Measurements from ENCODE around the gene PRRT1B. TPM values are rescaled to one million over a fixed set of nuclear protein-coding genes. Genes with fewer than 3 reads are reported as not detected.

The PRRT1B gene
- total and polyA plus RNA-seq, 2 of the 4 experiments (the other 2 are of a cell fraction), result not detected

GRCh38 chr9:131520503-131520902 lies 24.8 kb upstream of the PRRT1B start:
- H3K14ac ChIP-seq (replicated peaks; ENCODE audit: low read depth, low read length), result no peak overlapping the region
- dilution Hi-C loops (cut with HindIII; ENCODE audit: low sequenced_read_pairs, unreplicated experiment) (no loop called here), in situ Hi-C loops (cut with MboI; ENCODE audit: low sequenced_read_pairs) (no loop called here), intact Hi-C loops (cut with micrococcal nuclease) (no loop called here)
- BruUV-seq (replicated peaks), result no TSS peak
- no peaks in the 10 kb centered on the region for H3K4me1 ChIP-seq (ENCODE audit: control insufficient read depth, insufficient read depth, low read length)
- H3K9me3 ChIP-seq (ENCODE audit: control insufficient read depth, insufficient read depth, low read length), result no peaks in the 10 kb centered on the region
- no peak overlapping the region for H4K8ac ChIP-seq (ENCODE audit: low read depth in 2 of 2, low read length in 2 of 2)
- ChIA-PET CTCF (no interaction called here), POLR2A (ENCODE audit: unreplicated experiment) (no interaction called here)
- no peak overlapping the region for H2BK120ac ChIP-seq (ENCODE audit: low read depth, low read length)
- no peak overlapping the region for H2BK5ac ChIP-seq (ENCODE audit: low read depth, low read length, poor library complexity, severe bottlenecking)
- H2AFZ ChIP-seq (replicated peaks; ENCODE audit: low read length, poor library complexity), result no peak overlapping the region
- ATAC-seq (ENCODE audit: low read depth) (no peak), DNase-seq (no peak)
- WGBS, 2 experiments (ENCODE audit: extremely low coverage in 2 of 2, insufficient read length in 1 of 2), result 100% methylated on average over 1 of the region's 16 CpGs; no CpG with 5 or more reads in 1 of the 2 experiments
- no peak overlapping the region for H3K9ac ChIP-seq (ENCODE audit: low read depth, low read length)
- TF ChIP-seq RCOR1 (IDR thresholded peaks at IDR 0.05; ENCODE audit: insufficient replicate concordance, low read length), result no peak
- TF ChIP-seq, protein P1, sequence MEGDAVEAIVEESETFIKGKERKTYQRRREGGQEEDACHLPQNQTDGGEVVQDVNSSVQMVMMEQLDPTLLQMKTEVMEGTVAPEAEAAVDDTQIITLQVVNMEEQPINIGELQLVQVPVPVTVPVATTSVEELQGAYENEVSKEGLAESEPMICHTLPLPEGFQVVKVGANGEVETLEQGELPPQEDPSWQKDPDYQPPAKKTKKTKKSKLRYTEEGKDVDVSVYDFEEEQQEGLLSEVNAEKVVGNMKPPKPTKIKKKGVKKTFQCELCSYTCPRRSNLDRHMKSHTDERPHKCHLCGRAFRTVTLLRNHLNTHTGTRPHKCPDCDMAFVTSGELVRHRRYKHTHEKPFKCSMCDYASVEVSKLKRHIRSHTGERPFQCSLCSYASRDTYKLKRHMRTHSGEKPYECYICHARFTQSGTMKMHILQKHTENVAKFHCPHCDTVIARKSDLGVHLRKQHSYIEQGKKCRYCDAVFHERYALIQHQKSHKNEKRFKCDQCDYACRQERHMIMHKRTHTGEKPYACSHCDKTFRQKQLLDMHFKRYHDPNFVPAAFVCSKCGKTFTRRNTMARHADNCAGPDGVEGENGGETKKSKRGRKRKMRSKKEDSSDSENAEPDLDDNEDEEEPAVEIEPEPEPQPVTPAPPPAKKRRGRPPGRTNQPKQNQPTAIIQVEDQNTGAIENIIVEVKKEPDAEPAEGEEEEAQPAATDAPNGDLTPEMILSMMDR (conservative IDR thresholded peaks at IDR 0.05; ENCODE audit: low read depth, low read length), result no peak
- no peak for TF ChIP-seq RFX5 (IDR thresholded peaks at IDR 0.05; ENCODE audit: low read depth, low read length)
- no peak for TF ChIP-seq USF2 (IDR thresholded peaks at IDR 0.05; ENCODE audit: low read depth, low read length)
- no peak for TF ChIP-seq RAD21 (IDR thresholded peaks at IDR 0.05; ENCODE audit: low read length)
- TF ChIP-seq MAFK (IDR thresholded peaks at IDR 0.05; ENCODE audit: low read depth, low read length), result no peak
- H4K91ac ChIP-seq (ENCODE audit: insufficient read depth, low read depth, low read length), result no peak overlapping the region
- no peaks in the 10 kb centered on the region for H3K9me1 ChIP-seq (ENCODE audit: insufficient read depth, low read length)
- no peak overlapping the region for H3K4me2 ChIP-seq (ENCODE audit: low read depth, low read length)
- H3K18ac ChIP-seq (ENCODE audit: low read depth, low read length), result no peak overlapping the region
- no peak overlapping the region for H3K56ac ChIP-seq (ENCODE audit: extremely low read depth, insufficient read depth, low read length)
- no peak overlapping the region for H3K4me3 ChIP-seq (ENCODE audit: insufficient read depth, low read depth, low read length)
- no peaks in the 10 kb centered on the region for H3K27me3 ChIP-seq (ENCODE audit: control insufficient read depth, insufficient read depth, low read length)
- no peak overlapping the region for H2AK5ac ChIP-seq (ENCODE audit: low read depth, low read length)
- no peaks in the 10 kb centered on the region for H3K79me1 ChIP-seq (ENCODE audit: low read depth in 1 of 2, low read length in 2 of 2)
- H4K5ac ChIP-seq (ENCODE audit: low read depth, low read length), result no peak overlapping the region
- peaks cover 9% of the 10 kb centered on the region; the same call in 1 of the 2 replicates for H4K20me1 ChIP-seq (ENCODE audit: insufficient read depth, low read length)
- H2BK20ac ChIP-seq (ENCODE audit: low read depth, low read length), result no peak overlapping the region
- no peak overlapping the region for H3K4ac ChIP-seq (ENCODE audit: low read depth, low read length)
- no peak overlapping the region for H2BK15ac ChIP-seq (ENCODE audit: low read depth, low read length)
- H3K36me3 ChIP-seq (ENCODE audit: control insufficient read depth, insufficient read depth, low read length), result peaks cover 79% of the 10 kb centered on the region
- no peak overlapping the region for H3K23ac ChIP-seq (ENCODE audit: low read depth, low read length)
- no peak overlapping the region for H3K27ac ChIP-seq (ENCODE audit: insufficient read depth, low read length)
- H2AK9ac ChIP-seq (replicated peaks; ENCODE audit: low read depth, low read length, poor library complexity), result no peak overlapping the region

Data from IMR-90 (cell line).